ENCODE measurements around the gene SP1. TPM values are rescaled to one million over a fixed set of nuclear protein-coding genes. Genes with fewer than 3 reads are reported as not detected.

The SP1 gene
- total RNA-seq, 1 experiment from 2014 or later, result 83.3 TPM

GRCh38 chr12:53451661-53452158 is 71.7 kb downstream of the SP1 start, which contains the start of gene PCBP2:
Gene PCBP2, plus strand, starts transcription at chr12:53452102. Its CDS starts 2,699 bp downstream, at chr12:53454801.
- BruUV-seq (replicated peaks), result no TSS peak
- POLR2A ChIA-PET, result no interaction called here
- peak; percentile 98 to 99 for DNase-seq
- no peaks in the 10 kb centered on the region for H3K9me3 Mint-ChIP-seq (ENCODE audit: unreplicated experiment)
- intact Hi-C loops (cut with micrococcal nuclease; ENCODE audit: unreplicated experiment), result loop anchor here (1.0 to 2.0 kb wide), 2 partner anchors 10 to 49 kb away; partner anchors contain the start of genes PRR13 and TARBP2
- H3K4me1 ChIP-seq, result peaks cover 18% of the 10 kb centered on the region
- no peaks in the 10 kb centered on the region for H3K27me3 ChIP-seq (replicated peaks; ENCODE audit: control insufficient read depth, insufficient read depth, low read length)
- CTCF ChIA-PET, result no interaction called here
- peak within 1 kb of the TSS; percentile 94 for H3K27ac Mint-ChIP-seq (ENCODE audit: unreplicated experiment)
- no peaks in the 10 kb centered on the region for H3K9me3 ChIP-seq
- peak within 1 kb of the TSS; percentile 89 for H3K4me3 ChIP-seq (ENCODE audit: low read depth, low read length)
- TF ChIP-seq CTCF (IDR thresholded peaks at IDR 0.05; ENCODE audit: insufficient read depth in 1 of 2, low read depth in 1 of 2, low read length in 1 of 2, severe bottlenecking in 1 of 2, unreplicated experiment in 1 of 2), result peak; percentile 77 to 87
- H3K4me3 Mint-ChIP-seq (ENCODE audit: unreplicated experiment), result peak within 1 kb of the TSS; percentile 79
- peaks cover 75% of the 10 kb centered on the region for H3K36me3 Mint-ChIP-seq (ENCODE audit: insufficient read depth, unreplicated experiment)
- H3K4me1 Mint-ChIP-seq (ENCODE audit: low read depth, unreplicated experiment), result peaks cover 26% of the 10 kb centered on the region
- peaks cover 8% of the 10 kb centered on the region for H3K36me3 ChIP-seq (ENCODE audit: control insufficient read depth, insufficient read depth, low read length)
- H3K27me3 Mint-ChIP-seq (ENCODE audit: insufficient read depth, unreplicated experiment), result no peaks in the 10 kb centered on the region

GRCh38 chr12:53452159-53453077 is 72.4 kb downstream of the SP1 start:
- intact Hi-C loops (cut with micrococcal nuclease; ENCODE audit: unreplicated experiment), result no loop called here

More at GRCh38 chr12:53452159-53453077, 72.4 kb downstream of the SP1 start:
- peaks cover 26% of the 10 kb centered on the region for H3K4me1 Mint-ChIP-seq (ENCODE audit: low read depth, unreplicated experiment)
- peak; percentile 90 to 91 for DNase-seq
- peak overlapping the region; percentile 79 for H3K4me3 Mint-ChIP-seq (ENCODE audit: unreplicated experiment)
- peaks cover 18% of the 10 kb centered on the region for H3K4me1 ChIP-seq
- H3K27me3 Mint-ChIP-seq (ENCODE audit: insufficient read depth, unreplicated experiment), result no peaks in the 10 kb centered on the region
- peaks cover 76% of the 10 kb centered on the region for H3K36me3 Mint-ChIP-seq (ENCODE audit: insufficient read depth, unreplicated experiment)
- ChIA-PET POLR2A (interaction anchor here (0.5 kb wide), 1 partner anchor 272 kb away, joined by 5 read pairs; no protein-coding TSS in a partner anchor), CTCF (interaction anchor here (0.7 to 1.0 kb wide), 2 partner anchors 23 to 27 kb away, joined by 3 read pairs; no protein-coding TSS in a partner anchor)
- peak; percentile 15 to 45 for TF ChIP-seq CTCF (IDR thresholded peaks at IDR 0.05; ENCODE audit: insufficient read depth in 1 of 2, low read depth in 1 of 2, low read length in 1 of 2, severe bottlenecking in 1 of 2, unreplicated experiment in 1 of 2)
- peaks cover 8% of the 10 kb centered on the region for H3K36me3 ChIP-seq (ENCODE audit: control insufficient read depth, insufficient read depth, low read length)
- no TSS peak for BruUV-seq (replicated peaks)
- H3K9me3 Mint-ChIP-seq (ENCODE audit: unreplicated experiment), result no peaks in the 10 kb centered on the region
- peak overlapping the region; percentile 89 for H3K4me3 ChIP-seq (ENCODE audit: low read depth, low read length)
- H3K27ac Mint-ChIP-seq (ENCODE audit: unreplicated experiment), result peak overlapping the region; percentile 94
- H3K27me3 ChIP-seq (replicated peaks; ENCODE audit: control insufficient read depth, insufficient read depth, low read length), result no peaks in the 10 kb centered on the region
- H3K9me3 ChIP-seq, result no peaks in the 10 kb centered on the region
